GM13977 (cell line): ENCODE data around the gene IQSEC2.

Experiments
- DNase-seq: peaks from one replicate; pipeline ENCODE4 v3.0.0; 2012; ENCODE audit warnings: low spot score
- CTCF ChIP-seq: IDR thresholded peaks from 2 replicates; pipeline ENCODE4 v1.5.1; 2012; ENCODE audit warnings: mild to moderate bottlenecking, control low read depth; ENCODE audit not compliant: insufficient read depth; ENCODE audit errors: extremely low read depth, missing control alignments
- in situ Hi-C: fragments of 300-500 bp; cut with MboI; formaldehyde crosslinking; loops from one replicate; pipeline ENCODE4 v1.12.0; 2022; ENCODE audit warnings: low sequenced_read_pairs, low pct_unique_long_range_greater_than_20kb, mixed read lengths, inconsistent platforms; ENCODE audit not compliant: unreplicated experiment

IQSEC2 gene

GRCh38 chrX:53237056-53237455, 44.3 kb downstream of the IQSEC2 start:
- in situ Hi-C loops, result no loop called here
- TF ChIP-seq CTCF, result no peak
- no peak for DNase-seq

- no peak for TF ChIP-seq CTCF
- in situ Hi-C loops, result no loop called here
- DNase-seq, result no peak
Observed at GRCh38 chrX:53236025-53236679, 45.2 kb downstream of the IQSEC2 start.

GRCh38 chrX:53235566-53235965, 45.8 kb downstream of the IQSEC2 start:
- in situ Hi-C loops, result no loop called here
- no peak for TF ChIP-seq CTCF

GRCh38 chrX:53234484-53234883, 46.9 kb downstream of the IQSEC2 start:
- no peak for TF ChIP-seq CTCF
- in situ Hi-C loops, result no loop called here
- DNase-seq, result no peak

More at GRCh38 chrX:53235566-53235965, 45.8 kb downstream of the IQSEC2 start:
- DNase-seq, result no peak

GRCh38 chrX:53233536-53233935, 47.8 kb downstream of the IQSEC2 start:
- in situ Hi-C loops, result no loop called here
- no peak for TF ChIP-seq CTCF
- DNase-seq, result no peak

- in situ Hi-C loops, result no loop called here
- DNase-seq, result no peak
- TF ChIP-seq CTCF, result no peak
Observed at GRCh38 chrX:53230116-53230515, 51.3 kb downstream of the IQSEC2 start.
